Measurements from ENCODE around the gene FGD4.

The FGD4 gene

GRCh38 chr12:32548691-32549281 lies 149.4 kb downstream of the FGD4 start:
- no peak overlapping the region for H3K27ac ChIP-seq (replicated peaks)
- no peaks in the 10 kb centered on the region for H3K27me3 ChIP-seq (ENCODE audit: insufficient read depth, poor library complexity, severe bottlenecking)
- no peak for TF ChIP-seq SPI1 (IDR thresholded peaks at IDR 0.05; ENCODE audit: borderline replicate concordance, low read depth)
- TF ChIP-seq CTCF (IDR thresholded peaks at IDR 0.05; ENCODE audit: insufficient read depth, low read length), result no peak
- TF ChIP-seq REST (IDR thresholded peaks at IDR 0.05; ENCODE audit: insufficient replicate concordance, low read depth), result no peak
- TF ChIP-seq POLR2AphosphoS5 (IDR thresholded peaks at IDR 0.05; ENCODE audit: low read depth), result no peak
- no peak for TF ChIP-seq GABPA (IDR thresholded peaks at IDR 0.05; ENCODE audit: low read depth)
- H3K4me3 ChIP-seq (replicated peaks; ENCODE audit: insufficient read depth, low read length), result no peak overlapping the region
- DNase-seq (ENCODE audit: low read depth in 1 of 2, low spot score in 1 of 2), result no peak

GRCh38 chr12:32549675-32550079 lies 150.3 kb downstream of the FGD4 start:
- H3K4me3 ChIP-seq (replicated peaks; ENCODE audit: insufficient read depth, low read length), result no peak overlapping the region
- DNase-seq (ENCODE audit: low read depth in 1 of 2, low spot score in 1 of 2), result no peak
- H3K27me3 ChIP-seq (ENCODE audit: insufficient read depth, poor library complexity, severe bottlenecking), result no peaks in the 10 kb centered on the region
- H3K27ac ChIP-seq (replicated peaks), result no peak overlapping the region
- TF ChIP-seq REST (IDR thresholded peaks at IDR 0.05; ENCODE audit: insufficient replicate concordance, low read depth), result no peak
- TF ChIP-seq GABPA (IDR thresholded peaks at IDR 0.05; ENCODE audit: low read depth), result no peak
- no peak for TF ChIP-seq CTCF (IDR thresholded peaks at IDR 0.05; ENCODE audit: insufficient read depth, low read length)
- no peak for TF ChIP-seq SPI1 (IDR thresholded peaks at IDR 0.05; ENCODE audit: borderline replicate concordance, low read depth)
- TF ChIP-seq POLR2AphosphoS5 (IDR thresholded peaks at IDR 0.05; ENCODE audit: low read depth), result no peak

- no peaks in the 10 kb centered on the region for H3K27me3 ChIP-seq (ENCODE audit: insufficient read depth, poor library complexity, severe bottlenecking)
- H3K27ac ChIP-seq (replicated peaks), result no peak overlapping the region
- no peak overlapping the region for H3K4me3 ChIP-seq (replicated peaks; ENCODE audit: insufficient read depth, low read length)
- no peak for TF ChIP-seq REST (IDR thresholded peaks at IDR 0.05; ENCODE audit: insufficient replicate concordance, low read depth)
- no peak for TF ChIP-seq GABPA (IDR thresholded peaks at IDR 0.05; ENCODE audit: low read depth)
- no peak for TF ChIP-seq POLR2AphosphoS5 (IDR thresholded peaks at IDR 0.05; ENCODE audit: low read depth)
- no peak for TF ChIP-seq SPI1 (IDR thresholded peaks at IDR 0.05; ENCODE audit: borderline replicate concordance, low read depth)
- TF ChIP-seq CTCF (IDR thresholded peaks at IDR 0.05; ENCODE audit: insufficient read depth, low read length), result no peak
- DNase-seq (ENCODE audit: low read depth in 1 of 2, low spot score in 1 of 2), result no peak
These were observed 151.7 kb downstream of the FGD4 start for GRCh38 chr12:32551058-32551457.

All from HL-60 (cell line).